Smooth muscle cell (in vitro differentiated cells): ENCODE measurements around the gene AFF2. TPM values are rescaled to one million over a fixed set of nuclear protein-coding genes. Genes with fewer than 3 reads are reported as not detected.

Experiments
- DNase-seq: peaks from one replicate; lab custom pipeline; 2025; ENCODE audit not compliant: unreplicated experiment; lab: John Stamatoyannopoulos, UW
- H2AFZ ChIP-seq: fragments of 200-600 bp; sonication (generic); 2 replicates; pipeline ENCODE4 v1.6.0; 2016; ENCODE audit warnings: antibody characterized with exemption, low read depth, mild to moderate bottlenecking
- H3F3A ChIP-seq: fragments of 200-600 bp; sonication (generic); 2 replicates; pipeline ENCODE4 v1.6.0; 2017; ENCODE audit warnings: antibody characterized with exemption, low read depth
- H3K27ac ChIP-seq: fragments of 200-600 bp; sonication (generic); 2 replicates; pipeline ENCODE4 v1.5.1; 2016; ENCODE audit warnings: low read depth, mild to moderate bottlenecking
- H3K27me3 ChIP-seq: fragments of 200-600 bp; sonication (generic); 2 replicates; pipeline ENCODE4 v1.6.1; 2016; ENCODE audit warnings: low read depth, mild to moderate bottlenecking
- H3K36me3 ChIP-seq: fragments of 200-600 bp; sonication (generic); 2 replicates; pipeline ENCODE4 v1.5.1; 2016; ENCODE audit warnings: low read depth
- H3K4me1 ChIP-seq: fragments of 200-600 bp; sonication (generic); 2 replicates; pipeline ENCODE4 v1.5.1; 2016; ENCODE audit warnings: low read depth
- H3K4me2 ChIP-seq: fragments of 200-600 bp; sonication (generic); 2 replicates; pipeline ENCODE4 v1.6.0; 2016; ENCODE audit warnings: mild to moderate bottlenecking
- H3K4me3 ChIP-seq: fragments of 200-600 bp; sonication (generic); 2 replicates; pipeline ENCODE4 v1.5.1; 2016; ENCODE audit warnings: mild to moderate bottlenecking
- H3K79me2 ChIP-seq: fragments of 200-600 bp; sonication (generic); 2 replicates; pipeline ENCODE4 v1.6.0; 2016; ENCODE audit warnings: low read depth, mild to moderate bottlenecking
- H3K9ac ChIP-seq: fragments of 200-600 bp; sonication (generic); 2 replicates; pipeline ENCODE4 v1.6.0; 2016; ENCODE audit warnings: low read depth
- H3K9me3 ChIP-seq: fragments of 200-600 bp; sonication (generic); replicated peaks from 2 replicates; pipeline ENCODE4 v1.5.1; 2016; ENCODE audit warnings: low read depth
- H4K20me1 ChIP-seq: fragments of 200-600 bp; sonication (generic); 2 replicates; pipeline ENCODE4 v1.6.0; 2016; ENCODE audit warnings: low read depth
- CTCF ChIP-seq: fragments of 200-600 bp; sonication (generic); IDR thresholded peaks from 2 replicates; pipeline ENCODE4 v1.5.1; 2017; ENCODE audit warnings: borderline replicate concordance, mild to moderate bottlenecking, antibody characterized with exemption; ENCODE audit not compliant: insufficient read depth, poor library complexity, severe bottlenecking
- WGBS: methylation state at CpG from one replicate; pipeline ENCODE4 v1.1.7; 2016; ENCODE audit warnings: low lambda C conversion rate; 5-methylcytosine and 5-hydroxymethylcytosine counted together
- polyA plus RNA-seq: library from polyadenylated mRNA; unstranded; fragments of >200 nt; fragmentation: Nextera tagmentation; extraction: Ambion mirVana; gene quantifications from 2 replicates; pipeline ENCODE4 v1.2.1, GENCODE V29; 2016
- total RNA-seq: library from RNA; depleted of rRNA; stranded (reverse); fragments of >200 nt; gene quantifications from 2 replicates; pipeline ENCODE4 v1.2.3, GENCODE V29; 2014

Gene AFF2
- total and polyA plus RNA-seq, 2 experiments from 2014 or later, result 0.57 to 3.6 TPM

GRCh38 chrX:148929686-148930085, 429.3 kb downstream of the AFF2 start:
- H3K9me3 ChIP-seq, result no peaks in the 10 kb centered on the region
- H3F3A ChIP-seq, result no peaks in the 10 kb centered on the region
- H3K4me2 ChIP-seq, result no peak overlapping the region
- H3K36me3 ChIP-seq, result no peaks in the 10 kb centered on the region
- no peak for DNase-seq
- peak overlapping the region; percentile 48 for H3K27ac ChIP-seq
- TF ChIP-seq CTCF, result no peak
- no peaks in the 10 kb centered on the region for H3K27me3 ChIP-seq
- H2AFZ ChIP-seq, result no peak overlapping the region
- H3K79me2 ChIP-seq, result no peaks in the 10 kb centered on the region
- no peak overlapping the region for H3K4me3 ChIP-seq
- no peaks in the 10 kb centered on the region for H4K20me1 ChIP-seq
- no peak overlapping the region for H3K9ac ChIP-seq
- 53% methylated on average over 3 of the region's 3 CpGs for WGBS
- no peaks in the 10 kb centered on the region for H3K4me1 ChIP-seq

DNA sequence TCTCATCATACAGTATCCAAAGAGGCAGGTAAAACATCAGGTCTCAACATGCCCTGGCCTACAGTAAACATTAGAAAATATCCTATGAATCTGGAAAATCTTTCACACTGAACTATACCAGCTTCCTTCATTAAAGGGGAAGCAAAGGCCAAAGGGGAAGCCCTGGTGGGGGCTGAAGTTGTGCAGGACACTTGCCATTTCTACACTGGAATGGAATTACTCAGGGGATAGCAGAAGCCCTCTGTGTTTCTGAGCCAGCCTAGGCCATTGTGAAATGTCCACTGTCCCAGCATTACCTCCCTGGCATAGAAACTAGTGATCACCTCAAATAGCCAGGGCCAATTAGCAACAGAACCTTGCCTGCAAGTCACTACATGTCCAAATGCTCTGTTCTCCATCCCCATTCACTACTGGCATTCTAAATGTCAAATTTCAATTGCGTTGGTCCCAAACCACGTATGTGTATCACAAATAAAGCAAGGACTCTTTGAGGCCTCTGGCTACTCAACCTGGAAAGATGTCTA, 429.9 kb downstream of the AFF2 start:
- no peaks in the 10 kb centered on the region for H3K27me3 ChIP-seq
- no peak overlapping the region for H3K4me2 ChIP-seq
- no peak for DNase-seq
- no peaks in the 10 kb centered on the region for H4K20me1 ChIP-seq
- H3K79me2 ChIP-seq, result no peaks in the 10 kb centered on the region
- H3K27ac ChIP-seq, result peak overlapping the region; percentile 48
- H3K4me1 ChIP-seq, result no peaks in the 10 kb centered on the region
- 58% methylated on average over 2 of the region's 2 CpGs for WGBS
- no peak overlapping the region for H2AFZ ChIP-seq
- H3K9me3 ChIP-seq, result no peaks in the 10 kb centered on the region
- TF ChIP-seq CTCF, result no peak
- no peaks in the 10 kb centered on the region for H3K36me3 ChIP-seq
- H3K4me3 ChIP-seq, result no peak overlapping the region
- no peaks in the 10 kb centered on the region for H3F3A ChIP-seq
- H3K9ac ChIP-seq, result no peak overlapping the region

GRCh38 chrX:148933881-148934280, 433.5 kb downstream of the AFF2 start:
- Histone ChIP-seq H3K4me1 (no peaks in the 10 kb centered on the region), H3K9me3 (no peaks in the 10 kb centered on the region), H3K4me2 (no peak overlapping the region), H3K27me3 (no peaks in the 10 kb centered on the region), H3F3A (no peaks in the 10 kb centered on the region), H2AFZ (no peak overlapping the region), H3K36me3 (no peaks in the 10 kb centered on the region), H4K20me1 (no peaks in the 10 kb centered on the region), H3K9ac (no peak overlapping the region), H3K4me3 (no peak overlapping the region), H3K79me2 (no peaks in the 10 kb centered on the region), H3K27ac (peak overlapping the region; percentile 34)
- no peak for DNase-seq
- WGBS, result 73% methylated on average over 4 of the region's 4 CpGs
- no peak for TF ChIP-seq CTCF

DNA sequence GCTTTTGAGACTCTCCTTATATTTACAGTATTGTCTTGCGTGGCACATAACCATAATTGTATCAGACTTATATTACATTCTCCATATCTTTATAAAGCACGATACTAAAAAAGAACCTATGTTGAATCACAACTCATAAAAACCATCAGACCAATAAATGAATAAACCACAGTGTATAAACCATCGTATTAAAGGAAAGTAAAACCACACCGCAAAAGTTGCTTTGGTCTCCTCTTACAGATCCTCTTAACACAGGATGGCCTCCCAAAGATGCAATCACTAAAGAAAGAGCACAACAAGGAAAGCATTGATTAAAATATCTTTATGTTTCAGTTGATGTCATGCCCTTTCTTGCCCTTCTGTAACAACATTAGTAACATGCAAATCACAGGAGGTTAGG, 437.9 kb downstream of the AFF2 start:
- H3K9me3 ChIP-seq, result no peaks in the 10 kb centered on the region
- no peak overlapping the region for H3K9ac ChIP-seq
- H3K27me3 ChIP-seq, result no peaks in the 10 kb centered on the region
- no peaks in the 10 kb centered on the region for H4K20me1 ChIP-seq
- WGBS, result 81% methylated on average over 4 of the region's 4 CpGs
- H3K27ac ChIP-seq, result no peak overlapping the region
- H3K79me2 ChIP-seq, result no peaks in the 10 kb centered on the region
- no peak overlapping the region for H3K4me3 ChIP-seq
- no peak for DNase-seq
- H3K4me1 ChIP-seq, result no peaks in the 10 kb centered on the region
- no peak for TF ChIP-seq CTCF
- no peak overlapping the region for H3K4me2 ChIP-seq
- H2AFZ ChIP-seq, result no peak overlapping the region
- H3F3A ChIP-seq, result no peaks in the 10 kb centered on the region
- no peaks in the 10 kb centered on the region for H3K36me3 ChIP-seq
